Activated T-cell treated with anti-CD3 and anti-CD28 coated beads for 24 hours (primary cell): ENCODE results near the gene CCDC91.
"Not testable (repeated sequence)": the region's sequence is repeated elsewhere in the genome, so short reads cannot be mapped to it uniquely, and the experiment has no call there.

Source experiments
- DNase-seq: peaks from one replicate; pipeline ENCODE4 v3.0.0-alpha.2; 2020; ENCODE audit warnings: low read depth

The CCDC91 gene

DNA sequence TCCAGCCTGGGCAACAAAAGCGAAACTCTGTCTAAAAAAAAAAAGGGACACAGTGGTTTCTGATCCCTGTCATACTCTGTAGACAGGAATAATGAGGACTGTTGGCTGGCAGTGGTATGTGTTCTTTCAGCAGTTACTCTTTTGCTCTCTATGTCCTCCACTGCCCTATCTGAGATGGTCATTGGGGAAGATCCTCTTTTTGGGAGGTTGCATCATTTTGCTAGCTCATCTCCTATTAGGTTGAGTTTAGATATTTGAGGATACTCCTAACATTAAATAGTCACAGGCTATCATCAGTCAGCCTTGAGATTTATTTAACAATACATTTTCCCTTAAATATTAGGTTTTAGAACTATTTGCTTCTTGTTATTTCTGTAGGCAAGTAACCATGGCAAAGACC is 5.9 kb upstream of the CCDC91 start:
- DNase-seq = no peak

GRCh38 chr12:28186500-28186899 is 3.8 kb upstream of the CCDC91 start:
- DNase-seq = no peak

DNA sequence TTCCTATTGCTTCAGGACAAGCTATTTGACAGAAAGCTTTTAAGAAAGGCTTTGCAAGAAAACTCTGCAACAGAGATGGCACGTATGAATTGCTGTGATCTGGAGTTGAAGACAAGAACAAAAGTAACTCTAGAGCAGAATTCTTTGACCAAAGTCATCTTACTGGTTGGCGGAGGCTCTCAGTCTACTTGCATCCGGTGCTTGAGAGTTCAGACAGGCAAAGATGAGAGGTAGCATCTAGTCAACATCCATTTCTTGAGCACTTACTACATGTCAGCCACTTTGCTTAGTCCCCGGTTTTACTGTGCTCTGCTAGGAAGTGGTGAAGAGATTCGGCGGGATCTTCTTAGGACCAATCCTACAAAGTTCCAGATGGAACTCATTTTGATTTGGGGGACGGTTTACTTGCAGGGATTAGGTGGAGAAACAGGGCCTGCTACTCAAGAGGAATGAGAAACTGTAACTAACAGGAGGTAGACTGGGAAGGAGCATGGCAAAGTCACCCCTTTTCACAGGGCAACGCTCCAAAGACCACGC is 404 bp upstream of the CCDC91 start:
- DNase-seq = no peak

DNA sequence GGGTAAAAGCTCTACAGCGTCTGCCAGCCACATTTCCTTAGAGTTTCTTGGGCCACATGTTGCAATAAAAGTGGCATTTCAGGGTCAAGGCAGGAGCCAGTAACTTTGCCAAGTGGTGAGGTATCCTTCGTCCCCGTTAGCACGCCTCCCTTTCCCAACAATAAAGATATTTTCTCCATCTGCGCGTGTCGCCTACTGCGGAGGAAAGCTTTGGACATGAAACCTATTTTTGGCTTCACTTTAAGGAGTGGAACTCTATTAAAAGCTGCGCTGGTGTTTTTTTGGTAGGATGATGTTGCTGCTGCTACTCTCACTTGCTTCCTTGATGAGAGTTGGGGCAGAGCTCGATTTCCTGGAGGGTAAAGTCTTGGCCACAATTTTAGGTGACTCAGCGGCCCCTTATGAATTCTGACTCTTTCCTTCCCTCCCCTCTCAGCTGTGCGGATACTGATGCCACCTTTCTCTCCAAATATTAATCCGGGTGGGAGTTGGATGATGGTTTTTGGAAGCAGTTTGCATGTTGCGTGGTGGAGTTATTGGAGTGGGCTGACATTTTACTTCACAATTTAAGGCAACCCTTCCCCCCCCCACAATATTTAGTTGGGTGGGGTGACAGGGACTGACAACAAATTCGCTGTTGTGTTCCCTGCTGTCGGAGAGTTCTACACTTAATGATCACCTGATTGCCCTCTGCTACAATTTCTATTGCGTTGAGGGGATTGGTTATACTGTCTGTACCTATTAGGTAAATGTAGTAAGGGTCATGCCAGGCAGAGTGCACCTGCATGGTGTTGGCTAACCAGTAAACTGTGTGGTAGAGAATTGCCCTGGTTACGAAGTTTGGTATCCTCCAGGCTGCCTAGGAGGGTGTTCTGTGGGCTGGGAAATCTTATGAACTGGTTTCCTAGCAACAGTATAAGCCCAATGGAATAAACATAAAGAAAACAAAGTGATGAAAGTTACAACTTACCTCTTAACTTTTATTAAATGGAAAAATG is 1.1 kb downstream of the CCDC91 start:
- peak; percentile 33 for DNase-seq

- no peak for DNase-seq
Measured at GRCh38 chr12:28192125-28192524, 1.9 kb downstream of the CCDC91 start.

GRCh38 chr12:28194621-28195020 is 4.4 kb downstream of the CCDC91 start:
- not testable (repeated sequence) for DNase-seq

DNA sequence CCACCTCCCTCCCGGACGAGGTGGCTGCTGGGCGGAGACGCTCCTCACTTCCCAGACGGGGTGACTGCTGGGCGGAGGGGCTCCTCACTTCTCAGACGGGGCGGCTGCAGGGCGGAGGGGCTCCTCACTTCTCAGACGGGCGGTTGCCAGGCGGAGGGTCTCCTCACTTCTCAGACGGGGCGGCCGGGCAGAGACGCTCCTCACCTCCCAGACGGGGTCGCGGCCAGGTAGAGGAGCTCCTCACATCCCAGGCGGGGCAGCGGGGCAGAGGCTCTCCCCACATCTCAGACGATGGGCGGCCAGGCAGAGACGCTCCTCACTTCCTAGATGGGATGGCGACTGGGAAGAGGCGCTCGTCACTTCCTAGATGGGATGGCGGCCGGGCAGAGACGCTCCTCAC is 10.9 kb downstream of the CCDC91 start:
- DNase-seq = not testable (repeated sequence)

GRCh38 chr12:28202374-28203130 is 12.3 kb downstream of the CCDC91 start:
- no peak for DNase-seq

DNA sequence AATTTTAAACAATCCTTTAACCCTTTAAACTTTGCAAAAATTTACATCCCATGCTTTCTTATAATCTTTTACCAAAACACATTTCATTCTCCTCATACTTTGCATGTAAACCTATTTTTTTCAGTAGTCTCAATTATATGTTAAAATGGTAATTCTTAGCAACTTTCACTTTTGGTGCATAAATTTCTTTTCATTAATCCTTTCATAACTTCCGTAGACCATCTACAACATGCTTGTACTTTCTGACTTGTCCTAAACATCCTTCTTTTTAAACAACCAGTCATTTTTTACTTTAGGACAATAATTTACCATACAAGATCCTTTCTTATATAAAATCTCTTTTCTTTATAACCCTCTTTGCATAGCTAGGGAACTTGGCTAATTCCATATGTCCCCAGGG is 19.5 kb downstream of the CCDC91 start:
- no peak for DNase-seq

DNA sequence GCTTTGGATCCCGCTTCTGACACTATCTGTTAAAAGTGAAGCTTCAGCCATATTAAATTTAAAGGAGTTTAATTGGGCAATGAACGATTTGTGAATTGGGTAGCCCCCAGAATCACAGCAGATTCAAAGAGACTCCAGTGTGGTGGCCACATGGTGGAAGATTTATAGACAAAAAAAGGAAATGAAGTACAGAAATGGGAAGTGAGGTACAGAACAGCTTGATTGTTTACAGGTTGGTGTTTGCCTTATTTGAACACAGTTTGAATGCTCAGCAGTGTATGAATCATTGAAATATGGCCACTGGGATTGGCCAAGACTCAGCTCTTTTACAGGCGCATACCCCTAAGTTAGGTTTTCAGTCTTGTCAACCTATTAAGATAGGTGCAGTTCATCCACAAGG is 21.9 kb downstream of the CCDC91 start:
- DNase-seq = no peak

DNA sequence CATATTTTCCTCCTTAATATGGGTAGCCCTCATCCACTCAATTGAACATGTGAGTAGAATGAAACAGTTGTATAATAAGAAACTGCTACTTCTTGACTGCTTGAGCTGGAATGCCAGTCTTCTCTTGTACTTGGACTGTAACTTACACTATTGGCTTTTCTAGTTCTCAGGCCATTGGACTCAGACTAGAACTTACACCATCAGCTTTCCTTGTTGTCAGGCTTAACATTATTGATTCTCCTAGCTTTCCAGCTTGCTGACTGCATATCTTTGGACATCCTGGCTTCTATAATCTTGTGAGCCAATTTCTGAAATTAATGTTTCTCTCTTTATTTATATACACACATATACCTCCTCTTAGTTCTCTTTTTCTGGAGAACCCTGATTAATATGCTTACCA is 24.8 kb downstream of the CCDC91 start:
- no peak for DNase-seq

- DNase-seq = no peak
Measured at GRCh38 chr12:28216016-28216415, 25.8 kb downstream of the CCDC91 start.

DNA sequence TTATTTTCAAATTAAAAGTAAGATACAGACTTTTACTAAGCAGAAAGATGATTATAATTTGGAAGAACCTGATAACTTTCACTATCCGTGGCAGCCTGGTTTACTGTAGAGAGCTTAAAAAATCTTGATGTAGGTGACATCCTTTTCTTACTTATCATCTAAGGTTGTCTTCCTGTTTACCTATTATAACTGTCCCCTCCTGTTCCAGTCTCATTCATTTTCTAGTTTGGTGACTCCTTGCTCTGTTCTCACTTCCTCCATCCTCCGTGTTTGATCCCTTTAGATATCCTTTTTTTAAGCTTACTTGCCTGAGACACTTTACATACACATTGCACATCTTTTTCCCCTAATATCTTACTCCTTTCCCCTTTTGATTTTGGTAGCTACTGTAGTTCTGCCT is 27.5 kb downstream of the CCDC91 start:
- no peak for DNase-seq

- no peak for DNase-seq
Measured at GRCh38 chr12:28218875-28219274, 28.6 kb downstream of the CCDC91 start.

- DNase-seq = no peak
Measured at GRCh38 chr12:28219827-28220226, 29.6 kb downstream of the CCDC91 start.

- DNase-seq = peak; percentile 61
Measured at GRCh38 chr12:28222081-28222700, 31.9 kb downstream of the CCDC91 start.

- DNase-seq = peak; percentile 15
Measured at GRCh38 chr12:28223025-28223554, 32.8 kb downstream of the CCDC91 start.

- no peak for DNase-seq
Measured at GRCh38 chr12:28223858-28224257, 33.6 kb downstream of the CCDC91 start.

- DNase-seq = no peak
Measured at GRCh38 chr12:28226705-28227104, 36.4 kb downstream of the CCDC91 start.

DNA sequence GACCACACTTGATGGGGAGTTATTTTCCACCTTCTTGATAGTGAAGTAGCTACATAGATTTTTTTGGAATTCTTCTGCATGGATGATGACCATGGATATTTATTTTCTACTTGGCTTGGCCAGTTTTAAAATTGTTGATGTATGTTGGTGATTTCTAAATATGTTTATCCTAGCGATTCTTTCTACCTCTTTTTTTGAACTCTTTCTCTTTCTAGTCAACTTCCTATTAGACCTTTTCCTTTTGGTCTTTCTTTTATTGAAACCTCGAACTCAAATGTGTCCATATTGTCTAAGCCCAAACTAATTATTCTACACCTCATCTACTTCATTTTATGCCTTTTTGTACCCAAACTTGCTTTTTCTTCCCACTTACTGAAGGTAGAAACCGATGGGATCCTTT is 37.0 kb downstream of the CCDC91 start:
- no peak for DNase-seq

DNA sequence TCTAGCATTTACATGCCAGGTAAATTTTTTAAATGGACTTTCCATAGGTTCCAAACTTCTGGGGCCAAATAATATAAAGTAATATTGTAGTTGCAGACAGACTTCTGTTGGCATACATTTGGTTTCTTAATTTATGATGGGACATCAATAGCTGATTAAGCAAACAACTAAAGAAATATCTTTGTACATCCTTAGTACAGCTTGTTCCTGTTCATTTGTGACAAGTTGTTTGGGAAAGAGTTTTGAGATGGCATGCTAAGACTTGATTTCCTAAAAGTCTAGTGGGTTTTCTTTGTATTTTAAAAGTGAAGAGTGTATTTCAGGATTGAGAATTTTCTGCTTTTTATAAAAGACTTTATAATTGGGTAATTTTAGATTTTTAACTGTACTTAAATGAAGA is 41.0 kb downstream of the CCDC91 start:
- DNase-seq = no peak
